Measurements from ENCODE around the gene TXNRD1.

- TF ChIP-seq CTCF (IDR thresholded peaks at IDR 0.05) (no peak), POLR2A (IDR thresholded peaks at IDR 0.05) (no peak)
Observed at GRCh38 chr12:104375775-104376174, 160.2 kb downstream of the TXNRD1 start.

All from thyroid gland (tissue), 4 donors.